GM18907 (cell line): Measurements from ENCODE around the gene BRSK2.

Experiments
- ATAC-seq: cut with Tn5 transposase; IDR thresholded peaks from one replicate; pipeline ENCODE4 v1.9.1; 2021; ENCODE audit warnings: mild to moderate bottlenecking, moderate library complexity; ENCODE audit not compliant: unreplicated experiment

The BRSK2 gene

GRCh38 chr11:1461826-1462697 lies 72.3 kb downstream of the BRSK2 start:
- no peak for ATAC-seq

GRCh38 chr11:1462698-1462975 lies 72.9 kb downstream of the BRSK2 start:
- no peak for ATAC-seq

GRCh38 chr11:1463056-1463455 lies 73.3 kb downstream of the BRSK2 start:
- ATAC-seq, result no peak

GRCh38 chr11:1466784-1467183 lies 77.0 kb downstream of the BRSK2 start:
- no peak for ATAC-seq

GRCh38 chr11:1467270-1467669 lies 77.5 kb downstream of the BRSK2 start:
- no peak for ATAC-seq

- no peak for ATAC-seq
Observed at GRCh38 chr11:1468002-1468401, 78.3 kb downstream of the BRSK2 start.

- no peak for ATAC-seq
Observed at GRCh38 chr11:1468473-1469066, 78.8 kb downstream of the BRSK2 start.

GRCh38 chr11:1469287-1469910 lies 79.7 kb downstream of the BRSK2 start:
- ATAC-seq, result no peak

- ATAC-seq, result no peak
Observed at GRCh38 chr11:1469911-1470680, 80.4 kb downstream of the BRSK2 start.

GRCh38 chr11:1470681-1471611 lies 81.2 kb downstream of the BRSK2 start:
- no peak for ATAC-seq

- no peak for ATAC-seq
Observed at GRCh38 chr11:1471736-1472135, 82.0 kb downstream of the BRSK2 start.

GRCh38 chr11:1472180-1473005 lies 82.7 kb downstream of the BRSK2 start:
- ATAC-seq, result no peak

- ATAC-seq, result no peak
Observed at GRCh38 chr11:1473011-1473628, 83.4 kb downstream of the BRSK2 start.

GRCh38 chr11:1473786-1474185 lies 84.1 kb downstream of the BRSK2 start:
- no peak for ATAC-seq

GRCh38 chr11:1475841-1476240 lies 86.1 kb downstream of the BRSK2 start:
- no peak for ATAC-seq

GRCh38 chr11:1476940-1477736 lies 87.4 kb downstream of the BRSK2 start:
- ATAC-seq, result no peak

- no peak for ATAC-seq
Observed at GRCh38 chr11:1478011-1478410, 88.3 kb downstream of the BRSK2 start.

- ATAC-seq, result no peak
Observed at GRCh38 chr11:1478544-1478943, 88.8 kb downstream of the BRSK2 start.
